ES-I3 (cell line): ENCODE results near the gene CDAN1.
"Not testable (repeated sequence)": the region's sequence is repeated elsewhere in the genome, so short reads cannot be mapped to it uniquely, and the experiment has no call there.

ENCODE experiments used
- H3K36me3 ChIP-seq: 2 replicates; pipeline ENCODE4 v1.6.1; 2013; ENCODE audit warnings: mild to moderate bottlenecking, low read length, control low read depth, moderate library complexity; ENCODE audit not compliant: insufficient read depth
- H3K4me1 ChIP-seq: 2 replicates; pipeline ENCODE4 v1.6.1; 2013; ENCODE audit warnings: mild to moderate bottlenecking, control low read depth, low read length; ENCODE audit not compliant: insufficient read depth
- H3K9ac ChIP-seq: 2 replicates; pipeline ENCODE4 v1.6.1; 2013; ENCODE audit warnings: low read depth, mild to moderate bottlenecking, low read length, moderate library complexity
- H3K9me3 ChIP-seq: 2 replicates; pipeline ENCODE4 v1.6.1; 2013; ENCODE audit warnings: mild to moderate bottlenecking, low read length, moderate library complexity; ENCODE audit not compliant: control insufficient read depth, insufficient read depth

Gene CDAN1

DNA sequence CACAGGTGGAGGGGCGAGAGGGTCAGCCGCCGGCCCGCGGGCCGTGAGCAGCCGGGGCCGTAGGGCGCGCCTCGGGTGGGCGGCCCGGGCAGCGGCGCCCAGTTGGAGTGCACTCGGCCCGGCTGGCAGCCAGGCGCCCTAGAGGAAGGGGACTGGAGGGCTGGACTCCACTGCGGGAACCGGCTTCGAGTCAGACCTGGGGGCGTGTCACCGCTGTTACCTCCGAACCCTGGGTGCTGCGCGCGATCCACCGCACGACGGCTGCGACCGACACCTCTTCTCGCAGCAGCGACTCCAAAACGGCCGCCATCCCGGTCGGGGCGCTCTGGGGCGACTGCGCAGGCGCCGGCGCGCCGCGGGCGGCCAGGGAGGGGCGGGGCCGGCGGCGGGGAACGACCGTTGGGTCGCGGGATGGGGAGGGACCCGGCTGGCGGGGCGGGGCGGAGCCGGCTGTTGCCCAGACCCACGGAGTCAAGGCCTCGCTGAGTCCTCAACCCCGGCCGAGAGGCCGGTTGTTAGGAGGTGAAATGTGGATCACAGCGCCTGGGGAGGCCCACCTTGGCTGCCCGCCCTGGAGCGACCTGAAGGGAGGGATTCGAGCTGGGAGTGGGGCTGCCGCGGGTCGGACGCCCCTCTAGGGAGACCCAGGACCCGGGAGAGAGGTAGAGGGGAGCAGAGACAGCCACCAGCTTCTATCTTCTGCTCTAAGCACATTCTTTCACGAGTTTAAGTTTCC, at the start of gene CDAN1:
CDAN1 (minus strand) TSS at position 336 of the 736 bp plus-strand sequence; CDS start at position 310, 26 bp downstream.
- H3K4me1 ChIP-seq = no peaks in the 10 kb centered on the region
- H3K9me3 ChIP-seq = no peaks in the 10 kb centered on the region
- H3K36me3 ChIP-seq = peaks cover 3% of the 10 kb centered on the region
- peak within 1 kb of the TSS; percentile 86 for H3K9ac ChIP-seq

GRCh38 chr15:42785569-42785968, 48.6 kb upstream of the CDAN1 start:
- no peaks in the 10 kb centered on the region for H3K9me3 ChIP-seq

DNA sequence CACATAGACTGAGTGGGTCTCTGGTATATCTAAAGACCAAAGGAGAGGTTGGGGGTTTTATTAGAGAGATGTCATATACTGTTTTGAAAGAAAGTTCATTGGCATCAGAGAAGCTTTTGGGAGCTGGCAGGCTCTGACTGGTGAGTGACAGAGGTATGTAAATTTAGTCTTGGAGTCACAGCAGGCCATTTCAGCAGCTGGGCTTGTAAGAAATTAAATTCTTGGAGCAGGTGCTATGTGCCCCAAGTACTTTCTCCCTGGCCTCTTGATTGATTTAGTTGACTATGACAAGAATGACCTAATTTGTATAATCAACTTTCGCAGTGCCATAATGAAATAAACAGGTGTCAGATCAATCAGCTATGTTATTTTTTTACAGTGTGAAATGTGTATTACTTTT, 47.8 kb upstream of the CDAN1 start:
- no peak overlapping the region for H3K9ac ChIP-seq
- H3K9me3 ChIP-seq = no peaks in the 10 kb centered on the region
- no peaks in the 10 kb centered on the region for H3K36me3 ChIP-seq
- no peaks in the 10 kb centered on the region for H3K4me1 ChIP-seq

More at GRCh38 chr15:42785569-42785968, 48.6 kb upstream of the CDAN1 start:
- Histone ChIP-seq H3K36me3 (no peaks in the 10 kb centered on the region), H3K4me1 (no peaks in the 10 kb centered on the region), H3K9ac (no peak overlapping the region)

DNA sequence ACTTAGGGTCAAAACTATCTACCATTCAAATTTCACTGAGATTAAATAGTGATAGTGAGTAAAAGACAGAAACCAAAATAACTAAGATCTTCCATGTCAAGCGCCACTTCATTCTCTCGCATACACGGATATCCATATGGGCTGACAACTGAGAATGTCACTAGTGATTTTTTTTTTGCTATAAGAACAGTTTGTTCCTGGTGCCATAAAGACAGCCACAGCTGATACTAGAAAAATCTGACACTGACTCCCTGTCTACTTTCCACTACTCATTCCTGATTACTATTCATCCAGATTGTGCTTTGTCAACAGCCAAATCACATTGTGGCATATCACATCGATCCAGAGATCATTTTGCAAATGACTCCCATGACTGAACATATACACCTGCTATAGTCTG, 45.8 kb upstream of the CDAN1 start:
- Histone ChIP-seq H3K9me3 (no peaks in the 10 kb centered on the region), H3K4me1 (no peaks in the 10 kb centered on the region), H3K36me3 (no peaks in the 10 kb centered on the region), H3K9ac (no peak overlapping the region)

DNA sequence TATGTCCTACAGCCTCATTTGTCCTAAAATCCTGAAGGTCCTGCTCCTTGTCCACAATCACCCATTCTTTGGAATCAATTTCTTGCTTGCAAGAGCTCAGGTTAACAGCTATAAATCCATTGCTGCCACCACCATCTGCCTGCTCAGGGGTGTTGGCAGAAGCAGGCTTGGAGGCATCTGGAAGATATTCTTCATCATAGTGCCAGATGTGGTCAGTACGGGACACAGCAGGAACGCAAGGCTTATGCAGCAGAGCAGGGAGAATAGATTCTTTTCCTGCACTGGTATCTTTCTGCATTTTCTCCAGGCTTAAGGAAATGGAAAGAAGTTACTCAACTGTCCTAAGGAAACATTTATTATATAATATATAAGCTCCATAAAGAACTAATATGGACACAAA, 38.5 kb upstream of the CDAN1 start:
- no peaks in the 10 kb centered on the region for H3K9me3 ChIP-seq
- H3K36me3 ChIP-seq = no peaks in the 10 kb centered on the region; the same call in 1 of the 2 replicates

DNA sequence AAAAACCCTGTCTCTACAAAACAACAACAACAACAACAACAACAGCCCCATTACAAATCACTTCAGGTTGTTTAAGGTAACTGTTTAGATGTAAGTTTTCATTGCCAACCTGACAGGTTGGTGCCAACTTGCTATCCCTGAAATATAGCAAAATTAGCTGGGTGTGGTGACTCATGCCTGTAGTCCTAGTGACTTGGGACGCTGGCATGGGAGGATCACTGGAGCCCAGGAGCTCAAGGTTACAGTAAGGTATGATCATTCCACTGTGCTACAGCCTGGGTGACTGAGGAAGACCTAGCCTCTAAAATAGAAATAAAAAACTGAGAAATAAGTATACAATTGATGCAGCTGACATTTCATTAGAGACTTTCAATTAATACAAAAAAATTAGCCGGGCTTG, 36.0 kb upstream of the CDAN1 start:
- no peaks in the 10 kb centered on the region for H3K4me1 ChIP-seq

More for the DNA sequence above, 38.5 kb upstream of the CDAN1 start:
- Histone ChIP-seq H3K4me1 (no peaks in the 10 kb centered on the region), H3K9ac (no peak overlapping the region)

DNA sequence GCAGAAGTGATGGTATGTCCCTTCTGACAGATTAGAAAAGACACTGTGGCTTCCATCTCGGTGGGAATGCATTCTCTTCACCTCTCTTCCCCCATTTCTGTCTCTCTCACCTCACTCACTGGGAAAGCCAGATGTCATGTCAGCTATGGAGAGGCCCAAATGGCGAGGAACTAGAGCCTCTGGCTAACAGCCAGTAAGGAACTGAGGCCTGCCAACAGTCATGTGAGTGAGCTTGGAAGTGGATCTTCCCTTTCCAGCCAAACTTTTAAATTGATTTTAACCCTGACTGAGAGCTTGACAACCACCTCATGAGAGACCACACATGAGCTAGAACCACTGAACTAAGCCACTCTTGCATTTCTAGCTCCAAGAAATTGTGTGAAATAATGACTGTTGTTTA, 35.2 kb upstream of the CDAN1 start:
- Histone ChIP-seq H3K9me3 (no peaks in the 10 kb centered on the region), H3K4me1 (no peaks in the 10 kb centered on the region), H3K9ac (no peak overlapping the region), H3K36me3 (no peaks in the 10 kb centered on the region; the same call in 1 of the 2 replicates)

More for the DNA sequence above, 36.0 kb upstream of the CDAN1 start:
- no peak overlapping the region for H3K9ac ChIP-seq
- H3K9me3 ChIP-seq = no peaks in the 10 kb centered on the region
- no peaks in the 10 kb centered on the region; the same call in 1 of the 2 replicates for H3K36me3 ChIP-seq

- H3K9me3 ChIP-seq, H3K4me1 ChIP-seq, H3K36me3 ChIP-seq, H3K9ac ChIP-seq: not testable (repeated sequence)
Observed at GRCh38 chr15:42766109-42766508, 29.2 kb upstream of the CDAN1 start.

DNA sequence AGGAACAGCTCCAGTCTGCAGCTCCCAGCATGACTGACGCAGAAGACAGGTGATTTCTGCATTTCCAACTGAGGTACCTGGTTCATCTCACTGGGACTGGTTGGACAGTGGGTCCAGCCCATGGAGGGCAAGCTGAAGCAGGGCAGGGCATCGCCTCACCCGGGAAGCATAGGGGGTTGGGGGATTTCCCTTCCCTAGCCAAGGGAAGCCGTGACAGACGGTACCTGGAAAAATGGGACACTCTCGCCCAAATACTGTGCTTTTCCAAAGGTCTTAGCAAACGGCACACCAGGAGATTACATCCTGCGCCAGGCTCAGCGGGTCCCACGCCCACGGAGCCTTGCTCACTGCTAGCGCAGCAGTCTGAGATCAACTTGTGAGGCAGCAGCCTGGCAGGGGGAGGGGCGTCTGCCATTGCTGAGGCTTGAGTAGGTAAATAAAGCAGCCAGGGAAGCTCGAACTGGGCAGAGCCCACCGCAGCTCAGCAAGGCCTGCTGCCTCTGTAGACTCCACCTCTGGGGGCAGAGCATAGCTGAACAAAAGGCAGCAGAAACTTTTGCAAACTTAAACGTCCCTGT, 27.3 kb upstream of the CDAN1 start:
- H3K9me3 ChIP-seq, H3K36me3 ChIP-seq: not testable (repeated sequence)

DNA sequence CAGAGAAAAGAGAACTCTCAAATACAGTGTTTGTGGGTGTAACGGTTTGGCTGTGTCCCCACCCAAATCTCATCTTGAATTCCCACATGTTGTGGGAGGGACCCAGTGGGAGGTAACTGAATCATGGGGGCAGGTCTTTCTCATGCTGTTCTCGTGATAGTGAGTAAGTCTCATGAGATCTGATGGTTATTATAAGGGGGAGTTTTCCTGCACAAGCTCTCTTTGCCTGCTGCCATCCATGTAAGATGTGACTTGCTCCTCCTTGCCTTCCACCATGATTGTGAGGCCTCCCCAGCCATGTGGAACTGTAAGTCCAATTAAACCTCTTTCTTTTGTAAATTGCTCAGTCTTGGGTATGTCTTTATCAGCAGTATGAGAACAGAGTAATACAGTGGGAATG, 24.9 kb upstream of the CDAN1 start:
- not testable (repeated sequence) for H3K9ac ChIP-seq, H3K9me3 ChIP-seq, H3K36me3 ChIP-seq

More for the DNA sequence above, 27.3 kb upstream of the CDAN1 start:
- H3K4me1 ChIP-seq = not testable (repeated sequence)
- H3K9ac ChIP-seq = peak overlapping the region; percentile 37; the same call in 1 of the 2 replicates

GRCh38 chr15:42760759-42761158, 23.8 kb upstream of the CDAN1 start:
- Histone ChIP-seq H3K4me1 (peaks cover 9% of the 10 kb centered on the region; the same call in 1 of the 2 replicates), H3K36me3 (no peaks in the 10 kb centered on the region), H3K9me3 (no peaks in the 10 kb centered on the region; the same call in 1 of the 2 replicates), H3K9ac (no peak overlapping the region)

More for the DNA sequence above, 24.9 kb upstream of the CDAN1 start:
- not testable (repeated sequence) for H3K4me1 ChIP-seq

DNA sequence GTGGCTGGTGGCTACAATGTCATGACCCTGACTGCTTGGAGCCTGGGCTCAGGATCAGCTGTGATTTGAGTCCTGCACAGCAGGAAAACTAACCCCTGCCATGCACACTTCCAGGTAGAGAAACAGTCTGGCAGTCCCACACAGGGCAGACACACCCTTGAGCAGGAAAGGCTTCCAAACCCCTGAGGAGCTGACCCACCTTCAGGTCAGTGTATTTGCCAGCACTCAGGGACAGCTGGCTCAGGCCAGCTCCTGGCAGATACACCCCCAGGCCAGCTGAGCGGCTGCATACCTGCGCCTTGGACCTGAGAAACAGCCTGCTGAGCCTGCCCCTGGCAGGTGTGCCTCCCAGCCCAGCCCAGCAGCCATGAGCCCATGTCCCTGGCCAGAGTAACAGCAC, 22.2 kb upstream of the CDAN1 start:
- Histone ChIP-seq H3K36me3 (no peaks in the 10 kb centered on the region), H3K9me3 (no peaks in the 10 kb centered on the region; the same call in 1 of the 2 replicates), H3K4me1 (peaks cover 9% of the 10 kb centered on the region; the same call in 1 of the 2 replicates), H3K9ac (no peak overlapping the region)

GRCh38 chr15:42750306-42750705, 13.4 kb upstream of the CDAN1 start:
- no peaks in the 10 kb centered on the region for H3K9me3 ChIP-seq
- no peaks in the 10 kb centered on the region for H3K4me1 ChIP-seq
- no peaks in the 10 kb centered on the region; the same call in 1 of the 2 replicates for H3K36me3 ChIP-seq
- no peak overlapping the region for H3K9ac ChIP-seq

- H3K36me3 ChIP-seq = no peaks in the 10 kb centered on the region; the same call in 1 of the 2 replicates
- H3K4me1 ChIP-seq = no peaks in the 10 kb centered on the region
Observed at GRCh38 chr15:42749266-42749665, 12.3 kb upstream of the CDAN1 start.

DNA sequence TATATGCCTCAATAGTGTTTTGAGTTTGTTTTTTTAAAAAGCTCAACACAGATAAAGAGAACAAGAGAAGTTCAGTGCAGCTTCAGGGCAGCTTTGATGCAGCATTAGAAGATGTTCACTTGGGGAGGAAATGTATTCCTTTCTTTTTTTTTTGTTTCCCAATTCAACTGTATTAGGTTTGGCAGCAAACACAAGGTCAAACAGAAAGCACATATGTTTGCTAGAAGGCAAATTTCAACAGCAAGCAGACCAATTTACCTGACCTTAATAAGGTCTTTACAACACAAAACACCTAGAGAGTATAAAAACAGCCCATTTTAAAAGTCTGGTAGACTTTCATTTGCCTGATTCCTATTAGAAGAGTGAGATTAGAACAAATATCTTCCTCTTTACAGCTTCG, 7.3 kb upstream of the CDAN1 start:
- Histone ChIP-seq H3K9ac (no peak overlapping the region), H3K4me1 (no peaks in the 10 kb centered on the region), H3K36me3 (no peaks in the 10 kb centered on the region; the same call in 1 of the 2 replicates), H3K9me3 (no peaks in the 10 kb centered on the region)

More at GRCh38 chr15:42749266-42749665, 12.3 kb upstream of the CDAN1 start:
- Histone ChIP-seq H3K9ac (no peak overlapping the region), H3K9me3 (no peaks in the 10 kb centered on the region)
